Uterus (tissue), 2 donors: Measurements from ENCODE around the gene ADAMTS12.

Experiments used
- POLR2A ChIP-seq, 2 donors: fragments of 450-650 bp; IDR thresholded peaks; one replicate each; pipeline ENCODE4 v1.6.1; 2016; ENCODE audit warnings: antibody characterized with exemption in 2 of 2, mild to moderate bottlenecking in 1 of 2, moderate library complexity in 1 of 2
- TF ChIP-seq, protein P1 (sequence below), 4 experiments: fragments of 200-600 bp in 2 of 4; fragments of 450-650 bp in 2 of 4; sonication (generic) in 2 of 4; IDR thresholded peaks; one replicate each; pipeline ENCODE4 v1.5.1; 2016 to 2019; ENCODE audit warnings: antibody characterized with exemption in 4 of 4, mild to moderate bottlenecking in 2 of 4, moderate library complexity in 1 of 4

DNA sequence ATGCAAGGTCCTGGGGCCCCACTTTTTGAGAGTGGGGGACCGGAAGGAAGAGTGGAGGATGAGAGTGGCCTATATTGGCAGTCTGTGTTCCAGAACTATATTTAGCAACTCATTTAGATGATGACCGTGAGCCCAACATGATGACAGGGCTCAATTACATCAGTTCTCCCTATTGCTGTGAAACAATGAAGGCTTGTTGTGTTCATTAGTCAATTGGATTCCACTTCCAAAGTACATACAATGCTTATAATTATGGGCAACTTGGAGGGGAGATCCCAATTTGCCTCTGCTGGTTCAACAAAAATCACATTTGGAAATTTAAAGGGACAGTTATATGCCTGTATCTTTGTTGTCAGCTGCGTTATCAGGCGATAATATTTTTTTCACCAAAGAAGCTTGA lies 360.0 kb downstream of the ADAMTS12 start:
- TF ChIP-seq, protein P1, sequence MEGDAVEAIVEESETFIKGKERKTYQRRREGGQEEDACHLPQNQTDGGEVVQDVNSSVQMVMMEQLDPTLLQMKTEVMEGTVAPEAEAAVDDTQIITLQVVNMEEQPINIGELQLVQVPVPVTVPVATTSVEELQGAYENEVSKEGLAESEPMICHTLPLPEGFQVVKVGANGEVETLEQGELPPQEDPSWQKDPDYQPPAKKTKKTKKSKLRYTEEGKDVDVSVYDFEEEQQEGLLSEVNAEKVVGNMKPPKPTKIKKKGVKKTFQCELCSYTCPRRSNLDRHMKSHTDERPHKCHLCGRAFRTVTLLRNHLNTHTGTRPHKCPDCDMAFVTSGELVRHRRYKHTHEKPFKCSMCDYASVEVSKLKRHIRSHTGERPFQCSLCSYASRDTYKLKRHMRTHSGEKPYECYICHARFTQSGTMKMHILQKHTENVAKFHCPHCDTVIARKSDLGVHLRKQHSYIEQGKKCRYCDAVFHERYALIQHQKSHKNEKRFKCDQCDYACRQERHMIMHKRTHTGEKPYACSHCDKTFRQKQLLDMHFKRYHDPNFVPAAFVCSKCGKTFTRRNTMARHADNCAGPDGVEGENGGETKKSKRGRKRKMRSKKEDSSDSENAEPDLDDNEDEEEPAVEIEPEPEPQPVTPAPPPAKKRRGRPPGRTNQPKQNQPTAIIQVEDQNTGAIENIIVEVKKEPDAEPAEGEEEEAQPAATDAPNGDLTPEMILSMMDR (IDR thresholded peaks at IDR 0.05) = no peak
- no peak for TF ChIP-seq POLR2A (IDR thresholded peaks at IDR 0.05)
